NCI-H82 (cell line): ENCODE measurements around the gene WNK1.
"Not testable (repeated sequence)": the region's sequence is repeated elsewhere in the genome, so short reads cannot be mapped to it uniquely, and the experiment has no call there.

Source experiments
- DNase-seq: peaks from one replicate; lab custom pipeline; 2025; lab: John Stamatoyannopoulos, UW

WNK1 gene

GRCh38 chr12:817941-818600 is 65.7 kb downstream of the WNK1 start:
- no peak for DNase-seq

- DNase-seq: no peak
These were observed 66.4 kb downstream of the WNK1 start for GRCh38 chr12:818733-819132.

- DNase-seq: no peak
These were observed 68.0 kb downstream of the WNK1 start for GRCh38 chr12:820336-820735.

GRCh38 chr12:823028-823698 is 70.8 kb downstream of the WNK1 start:
- no peak for DNase-seq

GRCh38 chr12:826331-826730 is 74.0 kb downstream of the WNK1 start:
- DNase-seq: no peak

GRCh38 chr12:828726-829395 is 76.5 kb downstream of the WNK1 start:
- no peak for DNase-seq

- DNase-seq: no peak
These were observed 77.9 kb downstream of the WNK1 start for GRCh38 chr12:830111-830867.

- DNase-seq: no peak
These were observed 83.6 kb downstream of the WNK1 start for GRCh38 chr12:835754-836518.

GRCh38 chr12:836952-837351 is 84.6 kb downstream of the WNK1 start:
- no peak for DNase-seq

- DNase-seq: no peak
These were observed 85.2 kb downstream of the WNK1 start for GRCh38 chr12:837548-837947.

- DNase-seq: no peak
These were observed 91.2 kb downstream of the WNK1 start for GRCh38 chr12:843609-844008.

- DNase-seq: no peak
These were observed 94.0 kb downstream of the WNK1 start for GRCh38 chr12:846421-846820.

- no peak for DNase-seq
These were observed 95.9 kb downstream of the WNK1 start for GRCh38 chr12:848173-848865.

- no peak for DNase-seq
These were observed 96.6 kb downstream of the WNK1 start for GRCh38 chr12:848882-849527.

GRCh38 chr12:849733-850437 is 97.5 kb downstream of the WNK1 start:
- not testable (repeated sequence) for DNase-seq

GRCh38 chr12:851343-851742 is 99.0 kb downstream of the WNK1 start:
- no peak for DNase-seq

- no peak for DNase-seq
These were observed 99.5 kb downstream of the WNK1 start for GRCh38 chr12:851913-852312.

- no peak for DNase-seq
These were observed 100.5 kb downstream of the WNK1 start for GRCh38 chr12:852864-853263.

- DNase-seq: no peak
These were observed 105.2 kb downstream of the WNK1 start for GRCh38 chr12:857611-858010.

GRCh38 chr12:862303-862911 is 110.0 kb downstream of the WNK1 start:
- DNase-seq: no peak
